Glutamatergic neuron (in vitro differentiated cells): ENCODE measurements around the gene FTCD. TPM values are rescaled to one million over a fixed set of nuclear protein-coding genes. Genes with fewer than 3 reads are reported as not detected.
A peak's percentile ranks its signal among the peaks of the same experiment; 100 is the strongest.
"Not testable (repeated sequence)": the region's sequence is repeated elsewhere in the genome, so short reads cannot be mapped to it uniquely, and the experiment has no call there.

Experiments
- DNase-seq: peaks from one replicate; pipeline ENCODE4 v3.0.0; 2022
- H3K27ac Mint-ChIP-seq: one replicate; pipeline ENCODE4 v1.8.0; 2020; ENCODE audit warnings: mild to moderate bottlenecking, mixed read lengths, inconsistent platforms; ENCODE audit not compliant: unreplicated experiment
- H3K27me3 Mint-ChIP-seq: one replicate; pipeline ENCODE4 v1.8.0; 2020; ENCODE audit warnings: mild to moderate bottlenecking, moderate library complexity, mixed read lengths, inconsistent platforms; ENCODE audit not compliant: unreplicated experiment
- H3K36me3 Mint-ChIP-seq: one replicate; pipeline ENCODE4 v1.8.0; 2020; ENCODE audit warnings: mild to moderate bottlenecking, mixed read lengths, inconsistent platforms; ENCODE audit not compliant: unreplicated experiment
- H3K4me1 Mint-ChIP-seq: one replicate; pipeline ENCODE4 v1.8.0; 2020; ENCODE audit warnings: mild to moderate bottlenecking, low read depth, mixed read lengths, inconsistent platforms; ENCODE audit not compliant: unreplicated experiment
- H3K4me3 Mint-ChIP-seq: one replicate; pipeline ENCODE4 v1.8.0; 2020; ENCODE audit warnings: mild to moderate bottlenecking, mixed read lengths, inconsistent platforms; ENCODE audit not compliant: unreplicated experiment
- H3K9me3 Mint-ChIP-seq: one replicate; pipeline ENCODE4 v1.8.0; 2020; ENCODE audit warnings: mild to moderate bottlenecking, moderate library complexity, mixed read lengths, inconsistent platforms; ENCODE audit not compliant: unreplicated experiment
- CTCF ChIP-seq: fragments of 200-600 bp; sonication (generic); IDR thresholded peaks from one replicate; pipeline ENCODE4 v1.5.0; 2021; ENCODE audit not compliant: partially characterized antibody, unreplicated experiment
- total RNA-seq: library from RNA; stranded (reverse); fragmentation: NEBNext Ultra II Directional; extraction: Animal tissue kit (Norgen Biotek cat#: 25700); gene quantifications from one replicate; pipeline ENCODE4 v1.2.1, GENCODE V29; 2021; ENCODE audit not compliant: unreplicated experiment

Gene FTCD
- total RNA-seq, 1 donor from 2014 or later = 13.4 TPM

- DNase-seq = no peak
- Mint-ChIP-seq H3K9me3 (peaks cover 12% of the 10 kb centered on the region), H3K27ac (no peak overlapping the region), H3K27me3 (peaks cover 8% of the 10 kb centered on the region), H3K36me3 (no peaks in the 10 kb centered on the region), H3K4me1 (peaks cover 10% of the 10 kb centered on the region), H3K4me3 (no peak overlapping the region)
- TF ChIP-seq CTCF = no peak
Observed at GRCh38 chr21:46148106-46148505, 7.3 kb downstream of the FTCD start.

GRCh38 chr21:46147429-46147828 lies 8.0 kb downstream of the FTCD start:
- not testable (repeated sequence) for H3K36me3 Mint-ChIP-seq, H3K27ac Mint-ChIP-seq, H3K4me3 Mint-ChIP-seq, H3K9me3 Mint-ChIP-seq, H3K4me1 Mint-ChIP-seq, H3K27me3 Mint-ChIP-seq
- peak; percentile 69 for DNase-seq
- peak; percentile 58 for TF ChIP-seq CTCF

GRCh38 chr21:46146856-46147255 lies 8.5 kb downstream of the FTCD start:
- peaks cover 10% of the 10 kb centered on the region for H3K4me1 Mint-ChIP-seq
- H3K27me3 Mint-ChIP-seq = peaks cover 7% of the 10 kb centered on the region

DNA sequence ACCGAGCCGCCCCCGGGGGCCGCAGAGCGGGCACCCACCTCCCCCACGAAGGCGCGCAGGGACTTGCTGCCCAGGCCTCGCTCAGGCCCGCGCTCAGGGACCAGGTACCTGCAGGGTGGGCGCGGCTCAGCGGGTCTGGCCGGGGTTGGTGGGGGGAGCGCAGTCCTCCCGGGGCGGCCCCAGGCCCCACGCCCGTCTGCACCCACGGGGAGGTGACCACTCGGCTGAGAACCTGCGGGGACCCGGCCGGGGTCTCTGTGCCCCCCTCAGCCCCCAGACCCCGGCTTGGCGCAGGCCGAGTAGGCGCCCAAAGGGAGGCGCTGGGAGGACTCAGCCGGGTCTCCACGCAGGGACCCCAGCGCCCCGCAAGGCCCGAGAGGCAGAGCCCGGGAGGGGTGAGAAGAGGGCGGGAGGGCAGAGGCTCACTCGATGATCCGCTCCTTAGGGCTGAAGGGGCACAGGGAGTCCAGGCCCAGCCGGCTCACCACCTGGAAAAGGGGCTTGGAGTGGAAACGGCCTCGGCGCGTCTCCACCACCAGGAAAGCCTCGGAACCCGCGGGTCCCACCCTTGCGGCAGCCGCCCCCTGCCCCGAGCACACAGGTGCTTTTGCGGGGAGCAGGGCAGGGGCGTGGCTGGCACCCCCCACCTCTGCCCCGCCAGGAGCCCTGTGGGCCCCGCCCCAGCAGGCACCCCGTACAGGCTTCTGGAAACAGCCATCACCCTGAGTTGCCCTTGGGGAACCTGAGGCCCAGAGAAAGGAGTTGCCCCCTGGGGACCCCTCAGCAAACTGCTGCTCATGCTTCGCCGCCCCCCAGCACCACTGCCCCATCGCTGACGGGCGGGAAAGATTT lies 9.3 kb downstream of the FTCD start:
- DNase-seq = peak; percentile 36
- H3K9me3 Mint-ChIP-seq = peaks cover 5% of the 10 kb centered on the region
- H3K4me3 Mint-ChIP-seq = no peak overlapping the region
- peaks cover 7% of the 10 kb centered on the region for H3K27me3 Mint-ChIP-seq
- no peaks in the 10 kb centered on the region for H3K36me3 Mint-ChIP-seq
- no peak for TF ChIP-seq CTCF
- H3K27ac Mint-ChIP-seq = peak overlapping the region; percentile 28
- H3K4me1 Mint-ChIP-seq = peaks cover 10% of the 10 kb centered on the region

More at GRCh38 chr21:46146856-46147255, 8.5 kb downstream of the FTCD start:
- no peak for TF ChIP-seq CTCF
- peaks cover 5% of the 10 kb centered on the region for H3K9me3 Mint-ChIP-seq
- peak; percentile 13 for DNase-seq
- peak overlapping the region; percentile 49 for H3K4me3 Mint-ChIP-seq
- peak overlapping the region; percentile 28 for H3K27ac Mint-ChIP-seq
- H3K36me3 Mint-ChIP-seq = no peaks in the 10 kb centered on the region

- Mint-ChIP-seq H3K27ac (no peak overlapping the region), H3K4me1 (peaks cover 11% of the 10 kb centered on the region), H3K36me3 (no peaks in the 10 kb centered on the region), H3K9me3 (peaks cover 7% of the 10 kb centered on the region), H3K4me3 (no peak overlapping the region), H3K27me3 (peaks cover 9% of the 10 kb centered on the region)
- TF ChIP-seq CTCF = no peak
- DNase-seq = peak; percentile 14
Observed at GRCh38 chr21:46145159-46145839, 10.1 kb downstream of the FTCD start.
